Hepatocyte (in vitro differentiated cells): ENCODE results near the gene SFMBT2. TPM values are rescaled to one million over a fixed set of nuclear protein-coding genes. Genes with fewer than 3 reads are reported as not detected.

Experiments
- DNase-seq: peaks from one replicate; pipeline ENCODE4 v3.0.0-alpha.2; 2016; ENCODE audit warnings: low spot score
- H2AFZ ChIP-seq: fragments of 200-600 bp; sonication (generic); 2 replicates; pipeline ENCODE4 v1.6.0; 2016; ENCODE audit warnings: antibody characterized with exemption, mild to moderate bottlenecking
- H3K27ac ChIP-seq: fragments of 200-600 bp; sonication (generic); 2 replicates; pipeline ENCODE4 v1.5.1; 2016; ENCODE audit warnings: mild to moderate bottlenecking
- H3K27me3 ChIP-seq: fragments of 200-600 bp; sonication (generic); 2 replicates; pipeline ENCODE4 v1.6.1; 2016
- H3K36me3 ChIP-seq: fragments of 200-600 bp; sonication (generic); replicated peaks from 2 replicates; pipeline ENCODE4 v1.5.1; 2016; ENCODE audit warnings: low read depth; ENCODE audit not compliant: insufficient read depth
- H3K4me1 ChIP-seq: fragments of 200-600 bp; sonication (generic); 2 replicates; pipeline ENCODE4 v1.5.1; 2016; ENCODE audit warnings: mild to moderate bottlenecking, moderate library complexity; ENCODE audit not compliant: insufficient read depth
- H3K4me2 ChIP-seq: fragments of 200-600 bp; sonication (generic); 2 replicates; pipeline ENCODE4 v1.6.0; 2016
- H3K4me3 ChIP-seq: fragments of 200-600 bp; sonication (generic); 2 replicates; pipeline ENCODE4 v1.5.1; 2016; ENCODE audit warnings: mild to moderate bottlenecking
- H3K79me2 ChIP-seq: fragments of 200-600 bp; sonication (generic); 2 replicates; pipeline ENCODE4 v1.6.0; 2017; ENCODE audit warnings: mild to moderate bottlenecking
- H3K9me2 ChIP-seq: fragments of 200-600 bp; sonication (generic); replicated peaks from 2 replicates; pipeline ENCODE4 v1.6.0; 2017; ENCODE audit warnings: mild to moderate bottlenecking; ENCODE audit not compliant: insufficient read depth
- H3K9me3 ChIP-seq: fragments of 200-600 bp; sonication (generic); 2 replicates; pipeline ENCODE4 v1.5.1; 2016; ENCODE audit warnings: low read depth, mild to moderate bottlenecking
- H4K20me1 ChIP-seq: fragments of 200-600 bp; sonication (generic); 2 replicates; pipeline ENCODE4 v1.6.0; 2016; ENCODE audit warnings: mild to moderate bottlenecking; ENCODE audit not compliant: insufficient read depth, poor library complexity, severe bottlenecking
- CTCF ChIP-seq: fragments of 200-600 bp; sonication (generic); IDR thresholded peaks from 2 replicates; pipeline ENCODE4 v1.5.1; 2016; ENCODE audit warnings: antibody characterized with exemption, mild to moderate bottlenecking; ENCODE audit not compliant: poor library complexity
- EZH2 ChIP-seq: fragments of 200-600 bp; sonication (generic); IDR thresholded peaks from 2 replicates; pipeline ENCODE4 v1.6.1; 2016; ENCODE audit warnings: antibody characterized with exemption, mild to moderate bottlenecking, borderline replicate concordance
- EZH2phosphoT487 ChIP-seq: fragments of 200-600 bp; sonication (generic); IDR thresholded peaks from one replicate; pipeline ENCODE4 v1.6.1; 2018; ENCODE audit warnings: antibody characterized with exemption, mild to moderate bottlenecking, low read depth, moderate library complexity; ENCODE audit not compliant: unreplicated experiment, severe bottlenecking
- WGBS: methylation state at CpG from one replicate; pipeline ENCODE4 v1.1.6; 2016; ENCODE audit warnings: low lambda C conversion rate; ENCODE audit errors: missing lambda C conversion rate; 5-methylcytosine and 5-hydroxymethylcytosine counted together
- polyA plus RNA-seq: library from polyadenylated mRNA; unstranded; fragments of >200 nt; fragmentation: Nextera tagmentation; extraction: Ambion mirVana; gene quantifications from 2 replicates; pipeline ENCODE4 v1.2.1, GENCODE V29; 2016
- total RNA-seq: library from RNA; depleted of rRNA; stranded (reverse); fragments of >200 nt; gene quantifications from 2 replicates; pipeline ENCODE4 v1.2.3, GENCODE V29; 2014

Gene SFMBT2
- 3.0 and 3.8 TPM in 2 replicates for total RNA-seq
- 1.1 and 2.3 TPM in 2 replicates for polyA plus RNA-seq

- Histone ChIP-seq H3K9me2 (no peaks in the 10 kb centered on the region), H3K4me1 (peaks cover 29% of the 10 kb centered on the region), H3K4me3 (peak within 1 kb of the TSS; percentile 81), H3K27me3 (peaks cover 61% of the 10 kb centered on the region), H3K36me3 (no peaks in the 10 kb centered on the region), H4K20me1 (no peaks in the 10 kb centered on the region), H2AFZ (peak within 1 kb of the TSS; percentile 76), H3K4me2 (peak within 1 kb of the TSS; percentile 98), H3K9me3 (no peaks in the 10 kb centered on the region), H3K79me2 (peaks cover 10% of the 10 kb centered on the region), H3K27ac (peak within 1 kb of the TSS; percentile 40)
- TF ChIP-seq EZH2, result no peak
- DNase-seq, result peak; percentile 75
- WGBS, result 1% methylated on average over 40 of the region's 66 CpGs
Observed at GRCh38 chr10:7410862-7411670, at the start of gene SFMBT2. Gene SFMBT2 (minus strand): TSS chr10:7411034. CDS start chr10:7381898, 29,136 bp downstream.

GRCh38 chr10:7460006-7460405 is 49.2 kb upstream of the SFMBT2 start:
- H3K27me3 ChIP-seq, result no peaks in the 10 kb centered on the region
- no peaks in the 10 kb centered on the region for H3K4me1 ChIP-seq
- no peak overlapping the region for H2AFZ ChIP-seq
- H3K27ac ChIP-seq, result no peak overlapping the region
- WGBS, result 89% methylated on average over 6 of the region's 6 CpGs
- no peak overlapping the region for H3K4me2 ChIP-seq
- no peaks in the 10 kb centered on the region for H3K9me2 ChIP-seq
- no peak for DNase-seq
- TF ChIP-seq EZH2phosphoT487 (no peak), EZH2 (no peak), CTCF (no peak)
- no peaks in the 10 kb centered on the region for H3K36me3 ChIP-seq
- H3K79me2 ChIP-seq, result no peaks in the 10 kb centered on the region
- H3K4me3 ChIP-seq, result no peak overlapping the region
- no peaks in the 10 kb centered on the region for H3K9me3 ChIP-seq
- no peaks in the 10 kb centered on the region for H4K20me1 ChIP-seq

- H3K36me3 ChIP-seq, result no peaks in the 10 kb centered on the region
- H3K9me3 ChIP-seq, result no peaks in the 10 kb centered on the region
- no peak overlapping the region for H3K4me2 ChIP-seq
- no peak overlapping the region for H3K4me3 ChIP-seq
- no peak overlapping the region for H3K27ac ChIP-seq
- no peak for TF ChIP-seq EZH2phosphoT487
- no peak for TF ChIP-seq CTCF
- no peak for DNase-seq
- no peak overlapping the region for H2AFZ ChIP-seq
- no peaks in the 10 kb centered on the region for H3K9me2 ChIP-seq
- WGBS, result 73% methylated on average over 2 of the region's 2 CpGs
- H4K20me1 ChIP-seq, result no peaks in the 10 kb centered on the region
- H3K79me2 ChIP-seq, result no peaks in the 10 kb centered on the region
- no peaks in the 10 kb centered on the region for H3K27me3 ChIP-seq
- no peaks in the 10 kb centered on the region for H3K4me1 ChIP-seq
Observed at GRCh38 chr10:7458556-7458955, 47.7 kb upstream of the SFMBT2 start.

GRCh38 chr10:7457478-7458316 is 46.9 kb upstream of the SFMBT2 start:
- Histone ChIP-seq H2AFZ (no peak overlapping the region), H3K27me3 (no peaks in the 10 kb centered on the region), H3K4me1 (no peaks in the 10 kb centered on the region), H3K9me2 (no peaks in the 10 kb centered on the region), H3K27ac (no peak overlapping the region), H3K79me2 (no peaks in the 10 kb centered on the region), H3K9me3 (no peaks in the 10 kb centered on the region), H3K4me2 (no peak overlapping the region), H3K36me3 (no peaks in the 10 kb centered on the region), H4K20me1 (no peaks in the 10 kb centered on the region), H3K4me3 (no peak overlapping the region)
- 91% methylated on average over 14 of the region's 14 CpGs for WGBS
- no peak for DNase-seq
- no peak for TF ChIP-seq EZH2phosphoT487
- TF ChIP-seq EZH2, result no peak
- no peak for TF ChIP-seq CTCF
